ENCODE data around the gene XPO5.

DNA sequence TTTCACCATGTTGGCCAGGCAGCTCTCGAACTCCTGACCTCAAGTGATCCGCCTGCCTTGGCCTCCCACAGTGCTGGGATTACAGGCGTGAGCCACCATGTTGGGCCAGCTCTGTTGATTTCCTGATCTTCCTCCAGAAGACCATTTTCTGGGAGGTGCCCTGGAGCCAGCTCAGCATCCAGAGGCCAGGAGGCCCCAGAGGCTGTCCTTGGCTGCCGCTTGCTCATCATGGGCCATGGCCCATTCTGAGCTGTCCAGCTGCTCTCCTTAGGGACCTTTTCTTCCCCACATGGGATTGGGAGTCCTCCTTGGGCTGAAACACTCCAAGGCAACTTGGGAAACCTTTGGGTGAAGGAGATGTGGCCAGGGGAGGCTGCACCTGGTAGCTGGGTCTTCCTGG is 81.1 kb downstream of the XPO5 start:
- TF ChIP-seq, protein P1, sequence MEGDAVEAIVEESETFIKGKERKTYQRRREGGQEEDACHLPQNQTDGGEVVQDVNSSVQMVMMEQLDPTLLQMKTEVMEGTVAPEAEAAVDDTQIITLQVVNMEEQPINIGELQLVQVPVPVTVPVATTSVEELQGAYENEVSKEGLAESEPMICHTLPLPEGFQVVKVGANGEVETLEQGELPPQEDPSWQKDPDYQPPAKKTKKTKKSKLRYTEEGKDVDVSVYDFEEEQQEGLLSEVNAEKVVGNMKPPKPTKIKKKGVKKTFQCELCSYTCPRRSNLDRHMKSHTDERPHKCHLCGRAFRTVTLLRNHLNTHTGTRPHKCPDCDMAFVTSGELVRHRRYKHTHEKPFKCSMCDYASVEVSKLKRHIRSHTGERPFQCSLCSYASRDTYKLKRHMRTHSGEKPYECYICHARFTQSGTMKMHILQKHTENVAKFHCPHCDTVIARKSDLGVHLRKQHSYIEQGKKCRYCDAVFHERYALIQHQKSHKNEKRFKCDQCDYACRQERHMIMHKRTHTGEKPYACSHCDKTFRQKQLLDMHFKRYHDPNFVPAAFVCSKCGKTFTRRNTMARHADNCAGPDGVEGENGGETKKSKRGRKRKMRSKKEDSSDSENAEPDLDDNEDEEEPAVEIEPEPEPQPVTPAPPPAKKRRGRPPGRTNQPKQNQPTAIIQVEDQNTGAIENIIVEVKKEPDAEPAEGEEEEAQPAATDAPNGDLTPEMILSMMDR (IDR thresholded peaks at IDR 0.05; ENCODE audit: borderline replicate concordance, extremely low read depth, low read length, poor library complexity, severe bottlenecking): no peak
- no peak for TF ChIP-seq EZH2 (IDR thresholded peaks at IDR 0.05; ENCODE audit: borderline replicate concordance, low read depth, low read length, severe bottlenecking)
